ENCODE data around the gene PPP2R5C. TPM values are rescaled to one million over a fixed set of nuclear protein-coding genes. Genes with fewer than 3 reads are reported as not detected.

Gene PPP2R5C
- total and polyA plus RNA-seq, 9 of the 15 experiments (the other 6 are each of a cell fraction or from before 2014, with no cell fraction given): 284 to 617 (median 395) TPM

GRCh38 chr14:101954501-101954900, 193.0 kb downstream of the PPP2R5C start (continued):
- TF ChIP-seq PTRF (tag; IDR thresholded peaks at IDR 0.05): no peak
- TF ChIP-seq, protein P1, sequence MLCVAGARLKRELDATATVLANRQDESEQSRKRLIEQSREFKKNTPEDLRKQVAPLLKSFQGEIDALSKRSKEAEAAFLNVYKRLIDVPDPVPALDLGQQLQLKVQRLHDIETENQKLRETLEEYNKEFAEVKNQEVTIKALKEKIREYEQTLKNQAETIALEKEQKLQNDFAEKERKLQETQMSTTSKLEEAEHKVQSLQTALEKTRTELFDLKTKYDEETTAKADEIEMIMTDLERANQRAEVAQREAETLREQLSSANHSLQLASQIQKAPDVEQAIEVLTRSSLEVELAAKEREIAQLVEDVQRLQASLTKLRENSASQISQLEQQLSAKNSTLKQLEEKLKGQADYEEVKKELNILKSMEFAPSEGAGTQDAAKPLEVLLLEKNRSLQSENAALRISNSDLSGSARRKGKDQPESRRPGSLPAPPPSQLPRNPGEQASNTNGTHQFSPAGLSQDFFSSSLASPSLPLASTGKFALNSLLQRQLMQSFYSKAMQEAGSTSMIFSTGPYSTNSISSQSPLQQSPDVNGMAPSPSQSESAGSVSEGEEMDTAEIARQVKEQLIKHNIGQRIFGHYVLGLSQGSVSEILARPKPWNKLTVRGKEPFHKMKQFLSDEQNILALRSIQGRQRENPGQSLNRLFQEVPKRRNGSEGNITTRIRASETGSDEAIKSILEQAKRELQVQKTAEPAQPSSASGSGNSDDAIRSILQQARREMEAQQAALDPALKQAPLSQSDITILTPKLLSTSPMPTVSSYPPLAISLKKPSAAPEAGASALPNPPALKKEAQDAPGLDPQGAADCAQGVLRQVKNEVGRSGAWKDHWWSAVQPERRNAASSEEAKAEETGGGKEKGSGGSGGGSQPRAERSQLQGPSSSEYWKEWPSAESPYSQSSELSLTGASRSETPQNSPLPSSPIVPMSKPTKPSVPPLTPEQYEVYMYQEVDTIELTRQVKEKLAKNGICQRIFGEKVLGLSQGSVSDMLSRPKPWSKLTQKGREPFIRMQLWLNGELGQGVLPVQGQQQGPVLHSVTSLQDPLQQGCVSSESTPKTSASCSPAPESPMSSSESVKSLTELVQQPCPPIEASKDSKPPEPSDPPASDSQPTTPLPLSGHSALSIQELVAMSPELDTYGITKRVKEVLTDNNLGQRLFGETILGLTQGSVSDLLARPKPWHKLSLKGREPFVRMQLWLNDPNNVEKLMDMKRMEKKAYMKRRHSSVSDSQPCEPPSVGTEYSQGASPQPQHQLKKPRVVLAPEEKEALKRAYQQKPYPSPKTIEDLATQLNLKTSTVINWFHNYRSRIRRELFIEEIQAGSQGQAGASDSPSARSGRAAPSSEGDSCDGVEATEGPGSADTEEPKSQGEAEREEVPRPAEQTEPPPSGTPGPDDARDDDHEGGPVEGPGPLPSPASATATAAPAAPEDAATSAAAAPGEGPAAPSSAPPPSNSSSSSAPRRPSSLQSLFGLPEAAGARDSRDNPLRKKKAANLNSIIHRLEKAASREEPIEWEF (CRISPR knock-in tag; IDR thresholded peaks at IDR 0.05): no peak
- no peak for TF ChIP-seq RBM34 (IDR thresholded peaks at IDR 0.05; ENCODE audit: borderline replicate concordance, insufficient read depth, low read length)
- TF ChIP-seq SOX6 (IDR thresholded peaks at IDR 0.05): no peak
- TF ChIP-seq TCF7 (IDR thresholded peaks at IDR 0.05; ENCODE audit: borderline replicate concordance): no peak
- no peak for TF ChIP-seq ELF4 (CRISPR knock-in tag; IDR thresholded peaks at IDR 0.05)
- TF ChIP-seq ZNF133 (CRISPR knock-in tag; IDR thresholded peaks at IDR 0.05): no peak
- TF ChIP-seq ATF1 (CRISPR knock-in tag; IDR thresholded peaks at IDR 0.05): no peak
- TF ChIP-seq ATF1 (tag; IDR thresholded peaks at IDR 0.05): no peak
- no peak for TF ChIP-seq MEIS2 (IDR thresholded peaks at IDR 0.05; ENCODE audit: partially characterized antibody)
- TF ChIP-seq, protein P2, sequence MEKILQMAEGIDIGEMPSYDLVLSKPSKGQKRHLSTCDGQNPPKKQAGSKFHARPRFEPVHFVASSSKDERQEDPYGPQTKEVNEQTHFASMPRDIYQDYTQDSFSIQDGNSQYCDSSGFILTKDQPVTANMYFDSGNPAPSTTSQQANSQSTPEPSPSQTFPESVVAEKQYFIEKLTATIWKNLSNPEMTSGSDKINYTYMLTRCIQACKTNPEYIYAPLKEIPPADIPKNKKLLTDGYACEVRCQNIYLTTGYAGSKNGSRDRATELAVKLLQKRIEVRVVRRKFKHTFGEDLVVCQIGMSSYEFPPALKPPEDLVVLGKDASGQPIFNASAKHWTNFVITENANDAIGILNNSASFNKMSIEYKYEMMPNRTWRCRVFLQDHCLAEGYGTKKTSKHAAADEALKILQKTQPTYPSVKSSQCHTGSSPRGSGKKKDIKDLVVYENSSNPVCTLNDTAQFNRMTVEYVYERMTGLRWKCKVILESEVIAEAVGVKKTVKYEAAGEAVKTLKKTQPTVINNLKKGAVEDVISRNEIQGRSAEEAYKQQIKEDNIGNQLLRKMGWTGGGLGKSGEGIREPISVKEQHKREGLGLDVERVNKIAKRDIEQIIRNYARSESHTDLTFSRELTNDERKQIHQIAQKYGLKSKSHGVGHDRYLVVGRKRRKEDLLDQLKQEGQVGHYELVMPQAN (IDR thresholded peaks at IDR 0.05; ENCODE audit: borderline replicate concordance): no peak
- TF ChIP-seq STAT6 (CRISPR knock-in tag; IDR thresholded peaks at IDR 0.05): no peak
